Peyer's patch (tissue), 4 donors: ENCODE data around the gene SPATA13. TPM values are rescaled to one million over a fixed set of nuclear protein-coding genes. Genes with fewer than 3 reads are reported as not detected.

ENCODE experiments used
- DNase-seq, 3 donors: peaks; one replicate each; pipeline ENCODE4 v3.0.0-alpha.2; 2017 to 2019
- H3K27ac ChIP-seq, 4 donors: fragments of 200-600 bp; sonication (generic); one replicate each; pipeline ENCODE4 v1.5.1; 2016 to 2019
- H3K27me3 ChIP-seq, 2 donors: fragments of 200-600 bp; sonication (generic); one replicate each; pipeline ENCODE4 v1.5.1; 2019
- H3K36me3 ChIP-seq, 3 donors: fragments of 200-600 bp; sonication (generic); one replicate each; pipeline ENCODE4 v1.5.1; 2016 to 2019
- H3K4me1 ChIP-seq, 4 donors: fragments of 200-600 bp; sonication (generic); one replicate each; pipeline ENCODE4 v1.5.1; 2016 to 2019
- H3K4me3 ChIP-seq, 4 donors: fragments of 200-600 bp; sonication (generic); 1 replicate in 3 of 4; 2 replicates in 1 of 4; pipeline ENCODE4 v1.5.1; 2016 to 2019; ENCODE audit warnings: mild to moderate bottlenecking in 1 of 4
- H3K9me3 ChIP-seq, 4 donors: fragments of 200-600 bp; sonication (generic); one replicate each; pipeline ENCODE4 v1.5.1; 2016 to 2019; ENCODE audit warnings: mild to moderate bottlenecking in 1 of 4
- CTCF ChIP-seq, 6 experiments: fragments of 450-650 bp in 4 of 6; fragments of 200-600 bp in 2 of 6; sonication (generic) in 1 of 6; IDR thresholded peaks; one replicate each; pipeline ENCODE4 v1.5.1; 2017 to 2019; ENCODE audit warnings: antibody characterized with exemption in 6 of 6, mild to moderate bottlenecking in 3 of 6, moderate library complexity in 1 of 6
- POLR2A ChIP-seq, 2 donors: fragments of 450-650 bp; IDR thresholded peaks; one replicate each; pipeline ENCODE4 v1.5.1; 2017; ENCODE audit warnings: antibody characterized with exemption in 2 of 2, mild to moderate bottlenecking in 2 of 2, moderate library complexity in 2 of 2
- total RNA-seq, 4 donors: library from RNA; depleted of rRNA; stranded (reverse); fragments of >200 nt; gene quantifications; one replicate each; pipeline ENCODE4 v1.1.0, GENCODE V29; 2016

Gene SPATA13
- total RNA-seq, 4 donors from 2014 or later, result 77.1 to 191 (median 141) TPM

DNA sequence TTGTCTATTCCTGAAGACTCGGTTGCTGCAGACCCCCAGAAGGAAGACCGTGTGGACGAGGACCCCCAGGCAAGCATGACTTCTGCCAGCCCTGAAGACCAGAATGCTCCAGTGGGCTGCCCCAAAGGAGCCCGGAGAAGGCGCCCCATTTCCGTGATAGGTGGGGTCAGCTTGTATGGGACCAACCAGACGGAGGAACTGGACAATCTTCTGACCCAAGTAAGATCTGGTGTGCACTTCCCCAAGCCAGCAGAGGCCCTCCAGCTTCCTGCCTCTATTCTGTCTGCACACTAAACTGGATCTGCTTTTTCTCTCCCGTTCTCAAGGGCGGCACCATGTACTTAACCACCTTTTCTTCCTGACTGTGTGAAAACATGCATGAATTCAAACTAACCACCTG is 89.1 kb downstream of the SPATA13 start:
- H3K36me3 ChIP-seq, result peaks cover 0 to 28% (median 0%) of the 10 kb centered on the region in 3 donors
- no peaks in the 10 kb centered on the region for H3K4me1 ChIP-seq
- peak overlapping the region in 2 of 4 donors; percentile 10 to 59 for H3K27ac ChIP-seq
- TF ChIP-seq CTCF (IDR thresholded peaks at IDR 0.05), result no peak
- TF ChIP-seq POLR2A (IDR thresholded peaks at IDR 0.05), result no peak
- no peaks in the 10 kb centered on the region for H3K27me3 ChIP-seq
- no peak overlapping the region for H3K4me3 ChIP-seq
- no peaks in the 10 kb centered on the region for H3K9me3 ChIP-seq
- DNase-seq, result no peak

- Histone ChIP-seq H3K9me3 (no peaks in the 10 kb centered on the region), H3K27ac (peak overlapping the region in 3 of 4 donors; percentile 59 to 71 (median 63)), H3K4me1 (no peaks in the 10 kb centered on the region), H3K27me3 (no peaks in the 10 kb centered on the region), H3K4me3 (no peak overlapping the region), H3K36me3 (peaks cover 0 to 32% (median 0%) of the 10 kb centered on the region in 3 donors)
- TF ChIP-seq POLR2A (IDR thresholded peaks at IDR 0.05) (no peak), CTCF (IDR thresholded peaks at IDR 0.05) (no peak)
- no peak for DNase-seq
Observed at GRCh38 chr13:24250376-24251057, 90.0 kb downstream of the SPATA13 start.

DNA sequence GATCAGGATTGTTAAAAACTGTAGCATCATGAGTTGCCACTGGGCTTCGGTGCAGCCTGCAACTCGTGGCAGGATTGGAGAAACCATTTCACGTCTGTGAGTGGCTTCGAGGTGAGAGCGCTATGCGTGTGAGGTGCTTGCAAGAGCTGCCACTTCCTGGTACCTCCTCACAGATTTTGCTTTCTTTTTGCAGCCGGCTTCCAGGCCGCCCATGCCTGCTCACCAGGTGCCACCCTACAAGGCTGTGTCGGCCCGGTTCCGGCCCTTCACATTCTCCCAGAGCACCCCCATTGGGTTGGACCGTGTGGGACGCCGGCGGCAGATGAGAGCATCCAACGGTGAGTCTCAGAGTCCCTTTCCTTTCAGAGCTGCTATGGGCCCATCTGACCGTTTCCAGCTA is 91.0 kb downstream of the SPATA13 start:
- Histone ChIP-seq H3K4me1 (no peaks in the 10 kb centered on the region), H3K36me3 (peaks cover 0 to 32% (median 0%) of the 10 kb centered on the region in 3 donors), H3K27ac (peak overlapping the region; percentile 52 to 73 (median 67)), H3K9me3 (no peaks in the 10 kb centered on the region), H3K27me3 (no peaks in the 10 kb centered on the region), H3K4me3 (peak overlapping the region; percentile 30 to 40 (median 36))
- peak in 2 of 3 donors; percentile 69 to 82 for DNase-seq
- TF ChIP-seq POLR2A (IDR thresholded peaks at IDR 0.05) (no peak), CTCF (IDR thresholded peaks at IDR 0.05) (no peak)

GRCh38 chr13:24252136-24252535 is 91.6 kb downstream of the SPATA13 start:
- no peaks in the 10 kb centered on the region for H3K4me1 ChIP-seq
- H3K4me3 ChIP-seq, result peak overlapping the region; percentile 30 to 40 (median 36)
- H3K27me3 ChIP-seq, result no peaks in the 10 kb centered on the region
- TF ChIP-seq CTCF (IDR thresholded peaks at IDR 0.05) (no peak), POLR2A (IDR thresholded peaks at IDR 0.05) (no peak)
- no peak for DNase-seq
- peak overlapping the region; percentile 52 to 73 (median 67) for H3K27ac ChIP-seq
- peaks cover 0 to 37% (median 0%) of the 10 kb centered on the region in 3 donors for H3K36me3 ChIP-seq
- H3K9me3 ChIP-seq, result no peaks in the 10 kb centered on the region

DNA sequence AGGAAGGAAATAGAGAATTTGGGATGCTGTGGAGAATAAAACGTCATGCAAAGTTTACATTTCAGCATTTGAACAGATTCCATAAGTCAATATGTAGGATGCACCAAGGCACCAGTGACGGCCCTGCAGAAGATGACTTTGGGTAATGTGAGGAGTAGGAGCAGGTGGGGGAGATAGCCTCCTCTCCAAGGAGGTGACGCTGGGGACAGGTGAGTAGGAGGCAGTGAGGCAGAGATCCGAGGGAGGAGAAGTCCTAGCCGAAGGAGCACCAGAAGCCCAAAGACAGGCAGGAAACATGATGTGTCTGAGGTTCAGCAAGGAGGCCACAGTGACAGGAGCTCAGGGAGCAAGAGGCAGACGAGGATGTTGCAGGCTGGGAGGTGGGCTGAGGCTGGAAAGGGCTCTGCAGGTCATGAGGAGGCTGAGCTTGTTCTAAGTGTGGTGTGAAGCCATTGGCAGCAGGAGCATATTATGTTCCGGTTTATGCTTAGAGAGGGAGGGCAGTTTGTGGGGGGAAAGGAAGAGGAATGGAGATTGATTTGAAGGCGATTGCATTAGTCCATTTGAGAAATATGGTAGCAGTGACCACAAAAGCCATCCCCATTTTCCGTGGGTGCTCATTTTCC is 93.1 kb downstream of the SPATA13 start:
- H3K4me1 ChIP-seq, result no peaks in the 10 kb centered on the region
- no peaks in the 10 kb centered on the region for H3K27me3 ChIP-seq
- H3K27ac ChIP-seq, result peak overlapping the region; percentile 13 to 73 (median 62)
- TF ChIP-seq POLR2A (IDR thresholded peaks at IDR 0.05) (no peak), CTCF (IDR thresholded peaks at IDR 0.05) (no peak)
- H3K36me3 ChIP-seq, result peaks cover 0 to 37% (median 0%) of the 10 kb centered on the region in 3 donors
- H3K9me3 ChIP-seq, result no peaks in the 10 kb centered on the region
- H3K4me3 ChIP-seq, result peak overlapping the region in 3 of 4 donors; percentile 6 to 38 (median 18)
- DNase-seq, result no peak
